GM18858 (cell line): Measurements from ENCODE around the gene FAM83G.

ENCODE experiments used
- ATAC-seq: cut with Tn5 transposase; IDR thresholded peaks from one replicate; pipeline ENCODE4 v1.9.1; 2021; ENCODE audit not compliant: unreplicated experiment

FAM83G gene

DNA sequence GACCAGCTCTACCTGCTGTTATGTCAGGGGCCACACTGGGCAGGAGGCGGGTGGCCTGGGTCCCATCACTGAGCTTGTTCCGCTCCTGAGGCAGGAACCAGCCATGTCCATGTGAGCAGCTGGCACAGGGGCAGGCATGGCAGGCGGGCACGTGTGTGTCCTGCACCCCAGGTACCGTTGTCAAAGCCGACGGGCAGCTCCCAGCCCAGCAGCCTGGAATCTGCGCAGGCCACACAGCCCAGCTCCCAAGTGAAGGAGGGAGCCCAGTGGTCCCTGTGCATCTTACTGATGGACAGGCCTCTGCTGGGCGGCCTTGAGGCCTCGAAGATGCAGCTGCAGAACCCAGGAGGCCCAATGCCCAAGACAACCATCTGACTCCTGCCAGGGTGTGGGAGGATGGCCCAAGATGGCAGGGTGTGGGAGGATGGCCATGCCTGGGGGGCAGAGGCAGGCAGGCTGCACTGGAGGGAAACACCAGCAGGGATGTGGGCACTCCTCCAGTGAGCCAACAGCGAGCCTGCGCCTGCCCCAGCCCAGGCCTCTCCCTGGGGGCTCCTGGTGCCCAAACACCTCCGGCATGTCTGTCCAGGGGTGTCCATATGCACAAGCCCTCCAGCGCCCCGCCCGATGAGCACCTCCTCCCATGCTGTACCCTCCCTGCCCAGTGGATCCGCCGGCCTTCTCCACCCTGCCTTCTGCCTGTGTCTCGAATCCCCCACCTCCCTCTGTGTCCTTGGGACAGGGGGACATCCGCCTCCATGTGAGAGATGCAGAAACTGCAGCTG, 12.8 kb downstream of the FAM83G start:
- ATAC-seq = no peak

DNA sequence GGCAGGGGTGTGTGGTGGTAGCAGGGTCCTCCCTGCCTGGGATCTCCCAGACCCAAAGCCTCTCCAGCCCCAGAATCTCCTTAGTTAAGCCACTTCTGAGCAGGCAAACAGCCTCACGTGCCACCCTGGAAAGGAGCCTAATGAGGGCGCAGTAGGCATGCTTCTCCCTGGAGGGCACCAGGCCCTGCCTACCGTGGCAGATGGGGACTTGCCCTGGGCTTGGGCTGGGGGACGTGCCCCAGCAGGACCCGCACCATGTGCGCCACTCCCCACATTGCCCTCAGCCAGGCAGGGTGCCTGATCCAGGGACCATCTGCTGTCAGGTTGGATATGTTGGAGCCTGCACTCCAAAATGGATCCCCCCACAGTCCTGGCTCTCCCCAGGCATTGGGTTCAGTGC, 14.2 kb downstream of the FAM83G start:
- ATAC-seq = no peak

DNA sequence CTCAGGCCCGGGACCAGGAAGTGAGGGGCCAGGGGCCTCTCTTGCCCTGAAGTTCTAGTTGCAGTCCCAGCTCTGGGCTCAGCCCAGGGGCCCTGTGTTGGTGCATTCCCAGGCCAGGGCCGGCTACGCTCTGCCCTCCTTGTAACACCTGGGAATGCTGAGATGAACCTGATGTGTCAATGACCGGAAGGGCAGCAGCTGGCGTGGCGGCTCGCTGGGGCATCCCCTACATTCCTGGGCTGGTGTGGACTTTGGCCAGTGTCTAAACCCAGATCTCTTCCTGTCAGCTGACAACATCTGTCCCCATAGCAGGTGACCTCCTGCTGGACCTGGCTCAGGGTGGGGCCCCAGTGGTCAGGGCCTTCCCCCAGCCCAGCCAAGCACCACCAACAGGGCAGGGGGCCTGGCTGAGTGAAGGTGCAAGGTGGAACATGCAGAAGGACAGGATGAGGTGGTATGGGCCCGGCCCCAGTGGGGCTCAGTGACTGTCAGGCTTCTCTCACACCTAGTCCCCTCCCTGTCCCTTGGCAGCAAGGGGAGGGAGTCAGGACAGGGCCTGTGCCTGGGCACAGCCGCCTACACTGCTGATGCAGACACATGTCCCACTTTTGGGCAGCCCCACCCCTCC, 15.9 kb downstream of the FAM83G start:
- ATAC-seq = no peak

DNA sequence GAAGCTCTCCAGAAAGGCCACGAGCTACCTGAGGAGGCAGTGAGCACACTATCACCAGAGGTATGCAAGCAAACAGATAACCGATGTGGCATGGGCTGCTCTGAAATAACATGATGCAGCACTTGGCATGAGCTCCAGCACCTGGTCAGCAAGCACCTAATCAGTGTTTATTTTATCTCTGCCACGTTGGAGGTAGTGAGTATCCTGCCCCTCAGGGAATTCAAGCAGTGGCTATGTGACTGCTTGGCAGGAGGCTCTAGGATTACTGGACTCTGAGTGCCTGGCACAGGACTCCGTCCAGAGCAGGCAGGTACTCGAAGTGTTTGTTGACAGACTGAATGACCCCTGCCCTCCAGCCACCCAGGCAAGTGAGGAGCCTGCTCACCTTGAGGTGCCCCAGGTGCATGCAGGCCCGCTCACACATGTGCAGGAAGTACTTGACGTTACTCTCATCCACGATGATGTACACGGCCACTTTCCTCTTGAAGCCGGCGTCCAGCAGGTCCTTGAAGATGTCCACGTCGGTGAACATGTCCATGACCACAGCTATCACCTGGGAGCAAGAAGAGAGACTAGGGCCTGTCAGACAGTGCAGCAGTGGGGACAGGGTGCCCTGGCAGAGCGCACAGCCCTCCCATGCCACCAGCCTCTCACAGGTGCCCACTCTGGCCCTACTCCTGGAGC, 16.6 kb downstream of the FAM83G start:
- no peak for ATAC-seq

DNA sequence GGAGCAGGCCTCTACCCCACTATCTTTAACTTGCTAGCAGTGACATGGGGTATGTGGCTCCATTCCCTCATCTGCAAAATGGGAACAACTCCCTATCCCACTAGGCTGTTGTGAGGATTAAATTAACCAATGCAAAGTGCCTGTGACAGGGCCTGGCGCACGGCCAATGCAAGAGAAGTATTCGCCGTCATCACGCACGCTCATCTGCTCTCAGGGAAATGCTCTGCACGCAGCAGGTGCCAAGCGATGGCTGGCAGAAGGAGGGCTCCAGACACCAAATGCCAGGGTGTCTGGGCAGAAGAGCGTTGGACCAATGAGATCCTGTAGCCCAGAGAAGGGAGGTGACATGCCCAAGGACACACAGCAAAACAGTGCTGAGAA, 17.3 kb downstream of the FAM83G start:
- ATAC-seq = no peak

DNA sequence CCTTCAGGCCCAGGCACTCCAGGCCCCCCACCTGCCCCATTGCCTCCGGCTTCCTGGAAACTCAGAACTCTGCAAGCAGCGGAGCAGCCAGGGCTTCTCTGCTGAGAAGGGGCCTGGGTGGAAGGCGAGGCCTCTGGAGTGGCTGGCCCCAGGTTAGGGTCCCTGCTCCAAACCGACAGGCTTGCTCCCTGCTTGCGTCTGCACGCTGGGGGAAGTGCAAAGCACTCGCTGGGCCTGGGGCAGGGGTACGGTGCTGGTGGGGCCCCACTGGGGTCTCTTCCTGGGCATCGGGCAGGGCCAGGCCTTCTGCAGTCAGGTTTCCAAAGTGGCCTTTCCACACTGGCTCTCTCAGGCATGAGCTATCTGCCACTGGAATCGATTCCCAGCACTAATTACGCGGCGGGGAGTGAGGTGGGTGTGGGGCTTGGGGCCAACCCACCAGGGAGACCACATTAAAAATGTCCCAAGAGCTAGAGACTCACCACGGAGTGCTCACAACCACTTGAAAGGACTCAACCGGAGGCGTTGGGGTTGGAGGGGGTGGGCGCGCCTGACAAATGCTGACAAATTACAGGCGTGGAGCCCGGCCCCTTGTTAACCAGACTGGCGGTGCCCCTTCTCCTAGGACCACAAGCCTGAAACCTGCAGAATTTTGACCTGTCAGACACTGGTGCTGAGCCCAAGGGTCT, 17.9 kb downstream of the FAM83G start:
- ATAC-seq = no peak

DNA sequence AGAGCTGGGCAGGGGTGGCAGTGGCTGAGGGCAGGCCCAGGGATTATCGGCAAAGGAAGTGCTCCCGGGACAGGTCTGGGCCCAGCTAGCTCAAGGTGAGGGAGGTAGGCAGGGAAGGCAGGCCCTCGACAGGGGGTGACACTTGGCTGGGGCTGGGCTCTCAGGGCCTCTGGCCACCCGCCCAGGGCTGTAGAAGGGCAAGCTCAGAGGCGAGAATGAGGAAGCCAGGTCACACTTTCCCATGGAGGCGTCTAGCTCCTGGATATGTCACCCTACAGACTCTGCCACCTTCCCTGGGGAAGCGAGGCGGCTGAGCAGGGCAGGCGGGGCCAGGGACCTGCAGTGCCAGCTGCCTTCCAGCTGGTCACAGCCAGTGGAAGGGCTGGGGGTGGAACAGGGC, 19.1 kb downstream of the FAM83G start:
- ATAC-seq = no peak

DNA sequence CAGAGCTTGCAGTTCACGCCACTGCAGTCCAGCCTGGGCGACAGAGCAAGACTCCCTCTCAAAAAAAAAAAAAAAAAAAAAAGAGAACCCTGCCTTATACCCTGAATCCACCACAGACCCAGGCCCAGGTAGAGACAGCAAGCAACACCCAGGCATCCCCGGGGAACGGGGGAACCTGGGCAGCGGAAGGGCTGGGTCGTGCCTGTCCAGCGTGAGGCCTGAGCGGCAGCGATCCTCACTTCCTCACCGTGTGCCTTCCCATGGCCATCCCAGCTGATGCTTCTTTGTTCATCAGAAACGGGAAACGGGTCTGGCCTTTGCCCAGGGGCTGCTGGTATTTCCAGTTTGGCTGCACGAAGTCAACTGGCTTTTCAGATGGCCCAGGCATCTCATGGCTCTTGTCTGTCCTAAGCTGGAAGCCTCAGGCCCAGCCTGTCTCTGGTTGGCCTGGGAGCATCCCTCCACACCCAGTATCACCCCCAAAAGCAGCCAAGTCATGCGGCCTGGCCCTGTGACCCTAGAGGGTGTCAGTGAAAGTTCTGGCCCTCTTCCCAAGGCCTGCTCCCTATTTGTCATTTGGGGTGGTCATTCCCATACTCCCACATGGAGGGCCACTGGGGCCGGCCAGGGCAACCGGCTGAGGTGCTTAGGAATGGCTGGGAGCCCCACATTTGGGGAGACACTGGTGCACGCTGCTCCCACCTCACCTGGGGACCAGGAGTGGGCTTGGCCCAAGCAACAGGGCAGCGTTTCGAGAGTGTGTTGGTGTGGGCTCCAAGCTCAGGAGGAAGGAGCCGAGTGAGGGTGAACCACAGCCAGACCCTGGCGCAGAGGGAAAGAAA, 20.1 kb downstream of the FAM83G start:
- no peak for ATAC-seq

DNA sequence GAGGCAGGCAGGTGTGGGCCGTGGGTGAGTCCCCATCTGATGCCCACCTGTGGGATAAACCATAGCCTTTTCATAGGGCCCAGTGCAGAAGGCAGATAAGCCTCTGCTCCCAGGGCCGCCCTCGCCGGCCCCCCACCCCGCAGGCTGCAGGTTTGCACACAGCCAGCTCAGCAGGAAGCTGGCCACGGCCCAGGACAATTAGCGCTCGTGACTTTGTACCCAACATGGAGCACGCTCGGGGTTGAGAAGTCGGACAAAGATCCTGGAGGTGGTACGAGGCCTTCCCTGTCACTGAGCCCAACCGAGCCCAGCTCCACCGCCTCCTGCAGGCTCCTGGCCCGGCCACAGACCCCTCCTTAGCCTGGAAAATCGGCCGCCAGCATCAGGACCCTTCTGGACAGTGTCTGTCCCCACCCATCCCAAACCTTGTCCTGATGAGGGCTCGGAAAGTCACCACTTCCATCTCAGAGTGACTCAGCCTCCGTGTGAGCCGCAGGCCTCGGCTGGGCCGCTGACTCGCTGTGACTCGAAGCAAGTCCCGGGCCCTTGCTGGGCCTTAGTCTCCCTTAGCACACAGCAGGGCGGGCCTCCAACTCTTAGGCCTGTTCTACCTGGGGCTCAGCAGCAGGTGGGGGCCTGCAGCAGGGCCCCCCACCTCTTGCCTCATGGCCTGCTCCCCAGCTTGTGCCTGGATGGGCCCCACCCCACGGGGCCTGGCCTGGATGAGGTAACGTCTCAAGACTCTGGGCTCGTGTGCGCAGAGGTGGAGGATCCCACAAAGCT, 22.7 kb downstream of the FAM83G start:
- no peak for ATAC-seq

DNA sequence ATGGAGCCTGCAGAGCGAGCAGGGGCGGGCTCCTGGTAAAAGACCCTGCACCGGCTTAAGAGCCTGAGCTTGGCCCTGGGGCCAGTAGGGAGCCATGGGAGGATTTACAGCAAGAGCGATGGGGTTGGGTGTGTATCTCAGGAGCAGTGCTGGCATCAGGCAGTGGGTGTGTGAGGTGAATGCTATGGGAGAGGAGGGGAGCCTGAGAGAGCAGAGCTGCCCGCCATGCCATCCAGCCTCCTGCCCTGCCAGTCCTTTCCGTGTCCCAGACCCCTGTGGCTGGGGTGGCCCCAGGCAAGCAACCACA, 23.3 kb downstream of the FAM83G start:
- no peak for ATAC-seq

DNA sequence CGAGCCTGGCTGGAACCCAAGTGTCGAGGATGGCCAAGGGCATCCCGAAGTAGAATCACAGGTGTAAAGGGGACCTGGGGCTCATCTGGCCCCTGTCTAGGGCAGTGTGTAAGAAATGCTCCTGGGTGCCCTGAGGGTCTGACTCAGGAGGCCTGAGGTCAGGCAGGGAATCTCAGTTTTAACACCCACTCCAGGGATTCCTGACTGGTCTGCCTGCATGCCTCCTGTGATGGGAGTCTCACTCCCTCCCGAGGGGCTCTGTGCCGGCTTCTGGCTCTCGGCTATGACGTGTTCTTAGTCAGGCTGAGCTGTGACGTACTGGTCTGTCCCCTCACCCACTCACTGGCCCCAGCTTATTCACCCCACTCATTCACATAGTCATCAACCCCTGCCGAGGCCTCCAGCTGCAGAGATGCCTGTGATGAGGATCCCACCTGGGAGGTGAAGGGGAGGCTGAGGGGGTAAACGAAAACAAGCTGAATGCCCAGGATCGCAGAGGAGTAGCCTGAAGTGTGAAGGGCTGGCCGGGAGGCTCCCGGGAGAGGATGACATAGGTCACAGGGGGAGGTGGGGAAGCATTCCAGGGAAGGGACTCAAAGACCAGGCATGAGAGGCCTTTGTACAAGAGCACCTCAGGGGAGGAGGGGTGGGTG, 23.8 kb downstream of the FAM83G start:
- ATAC-seq = no peak

DNA sequence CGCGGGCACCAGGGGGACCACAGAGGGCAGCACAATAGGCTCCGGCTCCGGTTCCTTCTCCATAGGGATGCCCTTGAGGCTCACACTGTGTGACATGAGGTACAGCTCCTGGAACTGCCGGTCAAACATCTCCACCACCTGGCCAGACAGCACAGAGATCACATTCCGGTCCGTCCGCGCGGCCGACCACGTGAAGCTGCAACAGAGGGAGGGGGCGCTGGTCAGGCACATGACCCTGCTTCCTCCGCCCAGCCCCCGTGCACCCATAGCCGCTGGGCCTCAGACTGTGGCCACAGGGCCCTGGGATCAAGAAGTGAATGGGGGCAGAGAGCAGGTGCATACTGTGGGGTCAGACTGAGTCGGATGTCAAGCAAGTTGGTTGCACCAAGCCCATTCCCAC, 25.9 kb downstream of the FAM83G start:
- ATAC-seq = no peak

DNA sequence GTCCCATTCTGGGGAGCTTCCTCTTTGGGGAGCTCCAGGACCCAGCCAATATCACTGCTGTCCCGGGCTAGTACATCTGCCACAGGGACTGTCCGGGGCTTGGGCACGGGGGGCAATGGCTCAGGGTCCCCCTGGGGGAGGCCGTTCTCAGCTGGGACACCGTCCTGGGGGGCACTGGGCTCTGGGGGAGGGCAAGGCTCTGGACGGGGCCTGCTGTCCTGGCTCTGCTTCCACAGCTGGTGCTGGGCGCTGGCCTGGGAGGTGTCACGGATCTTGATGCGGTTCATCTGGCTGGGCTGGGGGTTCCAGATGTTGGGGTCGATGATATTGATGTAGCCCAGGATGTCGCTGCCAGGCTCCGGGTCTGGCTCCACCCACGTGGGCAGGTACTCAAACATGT, 26.5 kb downstream of the FAM83G start:
- no peak for ATAC-seq

DNA sequence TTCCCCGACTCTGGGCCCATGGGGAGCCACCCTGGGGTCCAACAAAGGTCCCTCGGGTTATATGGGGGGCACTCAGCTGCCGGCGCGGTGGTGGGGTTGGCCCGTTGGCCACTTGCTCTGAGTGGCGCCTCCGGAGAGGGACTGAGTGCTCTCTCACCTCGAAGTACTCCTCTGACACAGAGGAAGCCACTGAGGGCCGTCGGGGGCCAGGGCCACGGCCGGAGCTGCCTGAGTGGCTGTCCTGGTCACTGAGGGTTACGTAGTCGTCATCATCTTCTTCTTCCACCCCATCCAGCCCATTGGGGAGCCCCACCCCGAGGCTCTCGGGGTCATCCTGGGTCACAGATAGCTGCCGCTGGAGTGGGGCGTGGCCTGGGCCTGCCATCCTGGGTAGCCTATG, 26.9 kb downstream of the FAM83G start:
- ATAC-seq = no peak

DNA sequence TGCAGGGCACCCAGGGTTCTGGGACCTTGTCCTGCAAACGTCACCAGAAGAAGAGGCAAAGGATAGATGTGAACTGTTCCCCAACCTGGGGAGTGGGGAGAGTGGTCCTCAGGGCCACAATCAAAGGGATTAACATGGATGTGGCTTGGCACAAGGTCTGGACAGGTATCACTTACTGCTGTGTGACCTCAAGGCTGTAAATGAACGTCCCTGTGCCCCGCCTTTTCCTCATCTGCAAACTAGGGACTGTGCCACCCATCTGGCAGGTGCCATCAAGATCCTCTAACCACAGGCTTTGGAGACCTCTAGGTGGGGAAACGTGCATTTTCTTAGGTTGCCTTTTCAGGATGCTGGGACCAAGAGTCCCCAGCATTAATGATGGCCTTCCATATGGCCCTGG, 27.5 kb downstream of the FAM83G start:
- no peak for ATAC-seq

DNA sequence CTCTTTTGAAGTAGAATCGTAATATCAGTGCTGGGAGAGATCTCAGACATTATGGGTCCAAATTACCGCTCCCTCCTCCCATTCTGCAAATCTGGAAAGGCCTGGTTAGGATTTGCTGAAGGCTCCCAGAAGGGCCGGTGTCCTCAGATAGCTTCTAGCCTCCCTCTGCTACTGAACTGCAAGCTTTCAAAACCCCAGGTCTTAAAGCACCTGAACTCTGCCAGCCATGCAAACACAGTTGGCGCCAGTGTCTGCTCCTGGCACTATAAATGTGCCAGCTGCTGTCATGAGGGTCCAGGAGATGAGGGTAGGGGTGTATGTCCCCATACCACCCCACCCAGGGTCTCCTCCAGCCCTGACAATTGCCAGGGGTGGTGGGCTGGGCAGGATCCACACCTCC, 28.4 kb downstream of the FAM83G start:
- no peak for ATAC-seq

DNA sequence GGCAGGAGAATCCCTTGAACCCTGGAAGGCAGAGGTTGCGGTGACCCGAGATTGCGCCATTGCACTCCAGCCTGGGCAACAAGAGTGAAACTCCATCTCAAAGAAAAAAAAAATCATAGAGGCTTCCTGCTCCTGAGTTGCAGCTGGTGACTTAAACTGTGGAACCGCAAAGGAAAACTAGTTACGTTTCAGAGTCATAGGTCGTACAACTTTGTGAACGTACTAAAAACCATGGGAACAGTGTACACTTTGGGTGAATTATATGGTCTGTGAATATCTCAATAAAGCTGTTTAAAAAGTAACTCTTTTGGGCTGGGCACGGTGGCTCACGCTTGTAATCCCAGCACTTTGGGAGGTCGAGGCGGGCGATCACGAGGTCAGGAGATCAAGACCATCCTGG, 29.0 kb downstream of the FAM83G start:
- no peak for ATAC-seq

DNA sequence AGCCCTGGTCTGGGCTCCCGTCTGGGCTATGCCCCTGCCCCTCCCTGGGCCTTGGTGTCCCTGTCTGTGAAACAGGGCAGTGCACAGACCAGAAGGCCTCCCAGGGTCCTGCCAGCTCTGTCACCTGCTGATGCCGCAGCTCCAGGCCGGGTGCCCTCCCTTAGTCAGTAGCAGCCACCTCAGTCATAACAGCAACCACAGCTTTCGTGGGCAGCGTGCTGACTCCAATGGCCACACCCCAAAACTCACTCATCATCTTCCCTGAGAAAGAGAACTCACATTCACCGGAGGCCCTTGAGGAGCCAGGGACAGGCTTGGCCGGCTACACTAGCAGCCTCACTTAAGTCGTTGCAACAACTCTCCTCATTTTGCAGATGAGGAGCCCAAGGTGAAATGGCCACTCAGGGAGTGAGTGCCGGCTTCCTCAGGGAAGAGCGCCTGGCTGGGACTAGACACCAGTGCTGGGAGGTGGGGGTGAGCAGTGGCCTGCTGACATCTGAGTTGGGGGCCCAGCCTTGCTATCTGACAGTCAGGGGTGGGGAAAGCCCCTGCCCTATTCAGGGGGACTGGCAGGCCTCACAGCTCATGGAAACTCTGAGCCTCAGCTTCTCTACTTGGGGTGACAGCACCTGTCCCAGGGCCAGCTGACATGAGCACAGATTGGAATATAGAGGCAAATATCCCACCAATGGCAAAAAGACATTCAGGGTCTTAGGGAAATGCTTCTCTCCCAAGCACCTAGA, 30.0 kb downstream of the FAM83G start:
- no peak for ATAC-seq

DNA sequence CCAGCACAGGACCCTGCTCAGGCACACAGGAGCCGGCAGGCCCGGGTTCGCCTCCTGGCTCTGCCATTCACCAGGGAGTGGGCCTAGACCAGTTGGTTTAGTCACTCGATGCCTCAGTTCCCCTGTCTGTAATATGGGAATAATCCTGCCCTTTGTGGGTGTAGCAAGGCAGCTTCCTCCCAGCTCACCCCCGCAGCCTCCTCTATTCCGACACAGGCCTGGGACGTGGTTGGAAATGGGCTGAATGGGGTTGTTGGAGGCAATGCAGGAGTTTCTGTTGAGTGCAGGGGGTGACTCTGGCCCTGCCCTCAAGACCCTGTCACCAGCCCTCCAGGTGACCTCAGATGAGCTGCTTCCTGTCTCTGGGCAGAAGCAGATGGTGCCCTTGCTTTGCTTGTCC, 32.8 kb downstream of the FAM83G start:
- no peak for ATAC-seq
